ENCODE results near the gene ANKRD27. TPM values are rescaled to one million over a fixed set of nuclear protein-coding genes. Genes with fewer than 3 reads are reported as not detected.
"Not testable (repeated sequence)": the region's sequence is repeated elsewhere in the genome, so short reads cannot be mapped to it uniquely, and the experiment has no call there.

The ANKRD27 gene
- total RNA-seq, 2 experiments from 2014 or later, result 40.3 to 41.7 TPM

GRCh38 chr19:32696771-32697170, 21.8 kb upstream of the ANKRD27 start:
- Mint-ChIP-seq H3K4me1 (peaks cover 47% of the 10 kb centered on the region), H3K36me3 (peaks cover 86% of the 10 kb centered on the region)
- DNase-seq; CTCF ChIA-PET; H3K4me3 Mint-ChIP-seq; ATAC-seq; H3K27me3 Mint-ChIP-seq; H3K9me3 Mint-ChIP-seq (ENCODE audit: low read depth); H3K27ac Mint-ChIP-seq: not testable (repeated sequence)

GRCh38 chr19:32695506-32695905, 20.5 kb upstream of the ANKRD27 start:
- CTCF ChIA-PET; ATAC-seq; DNase-seq; H3K9me3 Mint-ChIP-seq (ENCODE audit: low read depth); H3K4me3 Mint-ChIP-seq; H3K27ac Mint-ChIP-seq; H3K27me3 Mint-ChIP-seq: not testable (repeated sequence)
- Mint-ChIP-seq H3K4me1 (peaks cover 55% of the 10 kb centered on the region), H3K36me3 (peaks cover 75% of the 10 kb centered on the region)

DNA sequence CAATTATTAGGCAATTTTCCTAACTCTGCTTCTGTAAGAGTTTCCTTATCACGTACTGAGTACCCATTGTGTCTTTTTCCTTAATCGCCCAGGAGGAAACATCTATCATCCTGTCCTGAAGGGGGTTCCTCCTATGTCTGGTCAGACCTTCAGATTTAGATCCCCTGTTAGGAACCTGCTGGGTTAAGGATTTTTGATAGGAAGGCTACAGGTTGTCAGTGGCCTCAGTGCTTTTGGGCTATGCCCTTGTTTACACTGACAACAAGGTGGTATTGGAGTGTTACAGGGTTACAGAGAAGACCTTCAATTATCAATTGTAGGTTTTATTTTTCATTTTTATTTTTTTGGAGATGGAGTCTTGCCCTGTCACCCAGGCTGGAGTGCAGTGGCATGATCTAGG, 19.9 kb upstream of the ANKRD27 start:
- Mint-ChIP-seq H3K36me3 (peaks cover 69% of the 10 kb centered on the region), H3K4me1 (peaks cover 57% of the 10 kb centered on the region), H3K4me3 (peak overlapping the region; percentile 45)
- H3K9me3 Mint-ChIP-seq (ENCODE audit: low read depth); CTCF ChIA-PET; H3K27ac Mint-ChIP-seq; ATAC-seq; DNase-seq; H3K27me3 Mint-ChIP-seq: not testable (repeated sequence)

- ATAC-seq; H3K9me3 Mint-ChIP-seq (ENCODE audit: low read depth); H3K27me3 Mint-ChIP-seq; DNase-seq: not testable (repeated sequence)
- CTCF ChIA-PET, result interaction anchor here (1.4 to 1.5 kb wide), 2 partner anchors 18 to 94 kb away, joined by 5 read pairs; no protein-coding TSS in a partner anchor
- Mint-ChIP-seq H3K27ac (peak overlapping the region; percentile 55), H3K36me3 (peaks cover 64% of the 10 kb centered on the region), H3K4me1 (peaks cover 59% of the 10 kb centered on the region), H3K4me3 (peak overlapping the region; percentile 80)
These were observed 19.3 kb upstream of the ANKRD27 start for GRCh38 chr19:32694316-32694715.

DNA sequence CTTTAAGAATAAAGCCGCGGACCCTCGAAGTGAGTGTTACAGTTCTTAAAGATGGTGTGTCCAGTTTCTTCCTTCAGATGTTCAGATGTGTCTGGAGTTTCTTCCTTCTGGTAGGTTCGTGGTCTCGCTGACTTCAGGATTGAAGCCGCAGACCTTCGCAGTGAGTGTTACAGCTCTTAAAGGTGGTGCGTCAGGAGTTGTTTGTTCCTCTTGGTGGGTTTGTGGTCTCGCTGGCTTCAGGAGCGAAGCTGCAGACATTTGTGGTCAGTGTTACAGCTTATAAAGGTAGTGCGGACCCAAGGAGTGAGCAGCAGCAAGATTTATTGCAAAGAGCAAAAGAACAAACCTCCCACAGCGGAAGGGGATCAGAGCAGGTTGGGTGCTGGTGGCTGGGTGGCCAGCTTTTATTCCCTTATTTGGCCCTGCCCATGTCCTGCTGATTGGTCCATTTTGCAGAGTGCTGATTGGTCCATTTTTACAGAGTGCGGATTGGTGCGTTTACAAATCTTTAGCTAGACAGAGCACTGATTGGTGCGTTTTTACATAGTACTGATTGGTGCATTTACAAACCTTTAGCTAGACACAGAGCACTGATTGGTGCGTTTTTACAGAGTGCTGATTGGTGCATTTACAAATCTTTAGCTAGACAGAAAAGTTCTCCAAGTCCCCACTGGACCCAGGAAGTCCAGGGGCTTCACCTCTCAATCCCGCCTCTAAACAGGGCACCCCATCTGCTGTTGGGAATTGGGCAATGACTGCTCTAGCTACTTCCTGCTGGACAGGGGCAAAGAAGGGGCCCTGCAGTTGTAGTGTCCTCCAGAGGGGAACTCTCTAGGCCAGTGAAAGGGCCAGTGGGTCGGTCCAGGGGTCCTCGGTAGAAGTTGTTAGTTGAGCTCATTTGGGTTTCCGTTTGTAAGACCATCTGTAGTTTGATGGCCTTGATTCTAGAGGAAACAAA, 18.4 kb upstream of the ANKRD27 start:
- peak overlapping the region; percentile 80 for H3K4me3 Mint-ChIP-seq
- ATAC-seq, result peak; percentile 24
- H3K27me3 Mint-ChIP-seq; H3K9me3 Mint-ChIP-seq (ENCODE audit: low read depth): not testable (repeated sequence)
- peaks cover 55% of the 10 kb centered on the region for H3K36me3 Mint-ChIP-seq
- H3K4me1 Mint-ChIP-seq, result peaks cover 59% of the 10 kb centered on the region
- peak; percentile 75 for DNase-seq
- CTCF ChIA-PET, result interaction anchor here (0.9 to 1.5 kb wide), 5 partner anchors 17 to 283 kb away, joined by 3 to 5 read pairs (median 4); partner anchors contain the start of genes ANKRD27 and FAAP24
- H3K27ac Mint-ChIP-seq, result peak overlapping the region; percentile 87

GRCh38 chr19:32692727-32693061, 17.7 kb upstream of the ANKRD27 start:
- ATAC-seq (peak; percentile 12), DNase-seq (peak; percentile 49)
- peaks cover 56% of the 10 kb centered on the region for H3K4me1 Mint-ChIP-seq
- peaks cover 47% of the 10 kb centered on the region for H3K36me3 Mint-ChIP-seq
- CTCF ChIA-PET, result interaction anchor here (0.9 to 1.4 kb wide), 4 partner anchors 16 to 283 kb away, joined by 3 to 5 read pairs (median 4); partner anchors contain the start of genes ANKRD27 and FAAP24
- H3K27me3 Mint-ChIP-seq, result no peaks in the 10 kb centered on the region
- H3K4me3 Mint-ChIP-seq, result peak overlapping the region; percentile 80
- peak overlapping the region; percentile 87 for H3K27ac Mint-ChIP-seq
- peaks cover 3% of the 10 kb centered on the region for H3K9me3 Mint-ChIP-seq (ENCODE audit: low read depth)

DNA sequence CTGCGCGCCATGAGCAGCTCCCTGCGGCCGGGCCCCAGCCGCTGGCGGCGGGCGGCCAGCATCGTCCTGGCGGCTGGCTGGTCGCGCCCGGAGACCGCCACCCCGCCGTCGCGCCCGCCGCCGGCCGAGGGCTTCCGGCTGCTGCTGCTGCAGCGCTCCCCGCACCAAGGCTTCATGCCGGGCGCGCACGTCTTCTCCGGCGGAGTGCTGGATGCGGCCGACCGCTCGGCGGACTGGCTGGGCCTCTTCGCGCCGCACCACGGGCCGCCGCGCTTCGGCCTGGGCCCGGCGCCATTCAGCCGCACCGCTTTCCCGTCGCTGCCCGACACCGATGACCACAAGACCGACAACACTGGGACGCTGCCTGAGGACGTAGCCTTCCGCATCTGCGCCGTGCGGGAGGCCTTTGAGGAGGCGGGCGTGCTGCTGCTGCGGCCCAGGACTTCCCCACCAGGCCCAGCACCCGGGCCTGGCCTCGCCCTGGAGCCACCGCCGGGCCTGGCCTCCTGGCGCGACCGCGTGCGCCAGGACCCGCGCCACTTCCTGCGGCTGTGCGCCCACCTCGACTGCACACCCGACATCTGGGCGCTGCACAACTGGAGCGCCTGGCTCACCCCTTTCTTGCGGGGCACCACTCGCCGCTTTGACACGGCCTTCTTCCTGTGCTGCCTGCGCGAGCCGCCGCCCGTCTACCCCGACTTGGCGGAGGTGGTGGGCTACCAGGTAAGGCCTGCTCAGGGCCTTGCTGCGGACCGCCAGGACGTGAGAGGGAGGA, 17.2 kb upstream of the ANKRD27 start:
- peaks cover 3% of the 10 kb centered on the region for H3K9me3 Mint-ChIP-seq (ENCODE audit: low read depth)
- CTCF ChIA-PET, result interaction anchor here (0.7 to 0.8 kb wide), 2 partner anchors 12 to 386 kb away, joined by 3 read pairs; no protein-coding TSS in a partner anchor
- DNase-seq, result peak; percentile 77
- peaks cover 42% of the 10 kb centered on the region for H3K36me3 Mint-ChIP-seq
- peaks cover 56% of the 10 kb centered on the region for H3K4me1 Mint-ChIP-seq
- no peaks in the 10 kb centered on the region for H3K27me3 Mint-ChIP-seq
- peak overlapping the region; percentile 80 for H3K4me3 Mint-ChIP-seq
- peak overlapping the region; percentile 87 for H3K27ac Mint-ChIP-seq
- peak; percentile 62 for ATAC-seq

DNA sequence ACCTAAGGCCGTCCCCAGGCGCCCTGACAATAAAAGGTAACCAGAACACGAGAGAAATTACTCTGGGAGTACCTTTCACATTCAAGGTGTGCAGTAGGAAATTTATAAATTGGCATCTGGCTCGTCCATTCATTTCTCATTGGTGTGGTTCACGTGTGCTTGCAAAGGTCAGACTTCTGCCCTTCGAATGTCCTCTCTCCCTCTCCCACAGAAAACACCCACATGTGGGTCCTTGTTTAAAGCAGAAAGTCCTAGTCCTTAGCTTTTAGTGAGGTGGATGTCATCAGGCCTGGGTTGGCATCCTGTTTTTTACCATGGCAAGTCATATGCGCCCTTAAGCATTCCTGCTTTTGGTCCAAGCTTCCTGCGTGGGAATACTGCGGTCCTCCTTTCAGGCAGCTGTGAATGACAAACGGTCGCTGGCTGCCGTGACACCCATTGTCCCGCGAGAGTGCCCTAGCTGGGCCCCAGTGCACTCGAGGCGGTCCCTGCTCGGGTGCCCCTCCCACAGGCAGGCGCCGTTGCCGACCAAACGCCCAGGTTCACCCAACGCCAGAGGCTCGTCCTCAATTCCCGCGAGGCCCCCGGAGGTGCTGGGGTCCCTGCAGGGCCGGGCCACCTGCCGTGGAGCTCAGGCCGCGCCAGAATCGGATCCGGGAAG, 16.4 kb upstream of the ANKRD27 start, which contains the start of gene NUDT19:
TSS of gene NUDT19 (plus strand) at position 531 of the 661 bp plus-strand sequence. CDS start 140 bp downstream, outside the sequence.
- H3K27me3 Mint-ChIP-seq, result no peaks in the 10 kb centered on the region
- DNase-seq (peak; percentile 92), ATAC-seq (peak; percentile 85)
- H3K36me3 Mint-ChIP-seq, result peaks cover 35% of the 10 kb centered on the region
- peak within 1 kb of the TSS; percentile 80 for H3K4me3 Mint-ChIP-seq
- H3K27ac Mint-ChIP-seq, result peak within 1 kb of the TSS; percentile 87
- H3K9me3 Mint-ChIP-seq (ENCODE audit: low read depth), result peaks cover 3% of the 10 kb centered on the region
- peaks cover 53% of the 10 kb centered on the region for H3K4me1 Mint-ChIP-seq
- CTCF ChIA-PET, result interaction anchor here (0.7 to 0.8 kb wide), 2 partner anchors 12 to 386 kb away, joined by 3 read pairs; no protein-coding TSS in a partner anchor

GRCh38 chr19:32688311-32688710, 13.3 kb upstream of the ANKRD27 start:
- H3K4me1 Mint-ChIP-seq, result peaks cover 26% of the 10 kb centered on the region
- CTCF ChIA-PET, result interaction anchor here (0.6 to 1.1 kb wide), 2 partner anchors 10 to 90 kb away, joined by 3 read pairs; no protein-coding TSS in a partner anchor
- H3K4me3 Mint-ChIP-seq, result no peak overlapping the region
- H3K36me3 Mint-ChIP-seq, result peaks cover 7% of the 10 kb centered on the region
- no peak overlapping the region for H3K27ac Mint-ChIP-seq
- ATAC-seq (no peak), DNase-seq (no peak)
- peaks cover 1% of the 10 kb centered on the region for H3K9me3 Mint-ChIP-seq (ENCODE audit: low read depth)
- H3K27me3 Mint-ChIP-seq, result no peaks in the 10 kb centered on the region

- Mint-ChIP-seq H3K4me3 (no peak overlapping the region), H3K9me3 (ENCODE audit: low read depth) (no peaks in the 10 kb centered on the region), H3K27ac (no peak overlapping the region), H3K4me1 (peaks cover 19% of the 10 kb centered on the region), H3K36me3 (peaks cover under 1% of the 10 kb centered on the region), H3K27me3 (no peaks in the 10 kb centered on the region)
- CTCF ChIA-PET, result interaction anchor here (1.1 kb wide), 1 partner anchor 9 kb away, joined by 3 read pairs; no protein-coding TSS in a partner anchor
- ATAC-seq, result no peak
- no peak for DNase-seq
These were observed 12.7 kb upstream of the ANKRD27 start for GRCh38 chr19:32687681-32688080.

GRCh38 chr19:32686847-32687475, 12.0 kb upstream of the ANKRD27 start:
- peaks cover 19% of the 10 kb centered on the region for H3K4me1 Mint-ChIP-seq
- ATAC-seq, result no peak
- H3K27me3 Mint-ChIP-seq, result peaks cover 3% of the 10 kb centered on the region
- H3K36me3 Mint-ChIP-seq, result no peaks in the 10 kb centered on the region
- no peak overlapping the region for H3K27ac Mint-ChIP-seq
- DNase-seq, result no peak
- H3K9me3 Mint-ChIP-seq (ENCODE audit: low read depth), result no peaks in the 10 kb centered on the region
- CTCF ChIA-PET, result interaction anchor here (0.6 to 1.1 kb wide), 2 partner anchors 8 to 380 kb away, joined by 3 read pairs; no protein-coding TSS in a partner anchor
- H3K4me3 Mint-ChIP-seq, result no peak overlapping the region

GRCh38 chr19:32682317-32682716, 7.3 kb upstream of the ANKRD27 start:
- Mint-ChIP-seq H3K27ac (no peak overlapping the region), H3K27me3 (peaks cover 22% of the 10 kb centered on the region), H3K4me1 (peaks cover 2% of the 10 kb centered on the region), H3K9me3 (ENCODE audit: low read depth) (no peaks in the 10 kb centered on the region), H3K36me3 (no peaks in the 10 kb centered on the region), H3K4me3 (no peak overlapping the region)
- CTCF ChIA-PET, result no interaction called here
- no peak for DNase-seq
- no peak for ATAC-seq

All from activated CD8-positive, alpha-beta memory T cell treated with anti-CD3 and anti-CD28 coated beads, Interleukin-2, amount 10 ng/mL, durations not matched to agents 7 days and 5 days (primary cell).